Thyroid gland (tissue), 4 donors: ENCODE measurements around the gene ANKLE1. TPM values are rescaled to one million over a fixed set of nuclear protein-coding genes. Genes with fewer than 3 reads are reported as not detected.

Experiments
- DNase-seq, 2 donors: peaks; one replicate each; pipeline ENCODE4 v3.0.0-alpha.2; 2019
- H3K27ac ChIP-seq, 3 donors: fragments of 200-600 bp; sonication (generic); 1 replicate in 2 of 3; 2 replicates in 1 of 3; pipeline ENCODE4 v1.5.1; 2016 to 2019; ENCODE audit warnings: mild to moderate bottlenecking in 1 of 3, moderate library complexity in 1 of 3
- H3K27me3 ChIP-seq: fragments of 200-600 bp; sonication (generic); one replicate; pipeline ENCODE4 v1.5.1; 2019
- H3K36me3 ChIP-seq, 2 donors: fragments of 200-600 bp; sonication (generic); one replicate each; pipeline ENCODE4 v1.5.1; 2016 to 2019
- H3K4me1 ChIP-seq, 2 donors: fragments of 200-600 bp; sonication (generic); one replicate each; pipeline ENCODE4 v1.5.1; 2017 to 2019
- H3K4me3 ChIP-seq, 3 donors: fragments of 200-600 bp; sonication (generic); replicated peaks in 1 of 3; 1 replicate in 2 of 3; 2 replicates in 1 of 3; pipeline ENCODE4 v1.5.1; 2016; ENCODE audit warnings: mild to moderate bottlenecking in 1 of 3
- H3K9me3 ChIP-seq: fragments of 200-600 bp; sonication (generic); one replicate; pipeline ENCODE4 v1.5.1; 2017
- CTCF ChIP-seq, 6 experiments: fragments of 200-600 bp in 3 of 6; fragments of 450-650 bp in 3 of 6; sonication (generic) in 3 of 6; IDR thresholded peaks; one replicate each; pipeline ENCODE4 v1.5.1; 2016 to 2019; ENCODE audit warnings: antibody characterized with exemption in 6 of 6, mild to moderate bottlenecking in 2 of 6, inconsistent platforms in 1 of 6, moderate library complexity in 1 of 6
- POLR2A ChIP-seq, 2 donors: fragments of 450-650 bp; IDR thresholded peaks; one replicate each; pipeline ENCODE4 v1.6.1; 2017; ENCODE audit warnings: antibody characterized with exemption in 2 of 2, mild to moderate bottlenecking in 2 of 2, moderate library complexity in 1 of 2
- WGBS, 2 donors: methylation state at CpG; one replicate each; pipeline ENCODE4 v1.1.5; 2017; 5-methylcytosine and 5-hydroxymethylcytosine counted together
- intact Hi-C: fragments of 100-400 bp; cut with DNase I; formaldehyde crosslinking; loops from one replicate; pipeline ENCODE4 v1.15.1; 2023
- total RNA-seq, 4 donors: library from RNA; depleted of rRNA; stranded (reverse); fragments of >200 nt; gene quantifications; one replicate each; pipeline ENCODE4 v1.2.3, GENCODE V29; 2016

ANKLE1 gene
- total RNA-seq, 4 donors from 2014 or later: 0.11 to 0.40 (median 0.27) TPM

- Histone ChIP-seq H3K4me3 (no peak overlapping the region), H3K27me3 (no peaks in the 10 kb centered on the region), H3K9me3 (no peaks in the 10 kb centered on the region), H3K4me1 (peaks cover 35 to 36% of the 10 kb centered on the region in 2 donors), H3K27ac (peak overlapping the region; percentile 64 to 85 (median 74)), H3K36me3 (peaks cover 0 to 11% of the 10 kb centered on the region in 2 donors)
- intact Hi-C loops: no loop called here
- WGBS, 2 donors: 17 to 83% methylated on average over 7 to 8 of the region's 8 CpGs
- no peak for TF ChIP-seq POLR2A (IDR thresholded peaks at IDR 0.05)
- no peak for TF ChIP-seq CTCF (IDR thresholded peaks at IDR 0.05)
- DNase-seq: peak; percentile 62 to 64
Measured at GRCh38 chr19:17242431-17243208, 39.1 kb upstream of the ANKLE1 start.

GRCh38 chr19:17243211-17243829 is 38.4 kb upstream of the ANKLE1 start:
- no peaks in the 10 kb centered on the region for H3K27me3 ChIP-seq
- peak overlapping the region in 2 of 3 donors; percentile 19 to 84 for H3K4me3 ChIP-seq
- peak; percentile 66 to 68 for DNase-seq
- no peaks in the 10 kb centered on the region for H3K9me3 ChIP-seq
- peak in 1 of 6 experiments; percentile 5 for TF ChIP-seq CTCF (IDR thresholded peaks at IDR 0.05)
- TF ChIP-seq POLR2A (IDR thresholded peaks at IDR 0.05): no peak
- intact Hi-C loops: no loop called here
- peaks cover 0 to 4% of the 10 kb centered on the region in 2 donors for H3K36me3 ChIP-seq
- peak overlapping the region; percentile 74 to 86 (median 85) for H3K27ac ChIP-seq
- WGBS, 2 donors: 16 to 23% methylated on average over 8 of the region's 8 CpGs
- H3K4me1 ChIP-seq: peaks cover 35 to 36% of the 10 kb centered on the region in 2 donors

- H3K9me3 ChIP-seq: no peaks in the 10 kb centered on the region
- TF ChIP-seq CTCF (IDR thresholded peaks at IDR 0.05) (no peak), POLR2A (IDR thresholded peaks at IDR 0.05) (peak in 1 of 2 donors; percentile 28)
- H3K27me3 ChIP-seq: no peaks in the 10 kb centered on the region
- peak overlapping the region; percentile 74 to 86 (median 85) for H3K27ac ChIP-seq
- no peaks in the 10 kb centered on the region for H3K36me3 ChIP-seq
- H3K4me3 ChIP-seq: peak overlapping the region; percentile 19 to 93 (median 84)
- intact Hi-C loops: no loop called here
- peaks cover 35 to 36% of the 10 kb centered on the region in 2 donors for H3K4me1 ChIP-seq
- 6 to 16% methylated on average over 3 to 6 of the region's 52 CpGs for WGBS, 2 donors
- peak; percentile 72 to 77 for DNase-seq
Measured at GRCh38 chr19:17243830-17244617, 37.7 kb upstream of the ANKLE1 start.

- H3K9me3 ChIP-seq: no peaks in the 10 kb centered on the region
- H3K4me1 ChIP-seq: peaks cover 35 to 36% of the 10 kb centered on the region in 2 donors
- 0 to 2% methylated on average over 3 to 26 of the region's 100 CpGs for WGBS, 2 donors
- intact Hi-C loops: no loop called here
- no peaks in the 10 kb centered on the region for H3K27me3 ChIP-seq
- DNase-seq: peak; percentile 65 to 67
- H3K27ac ChIP-seq: peak overlapping the region; percentile 74 to 86 (median 85)
- no peaks in the 10 kb centered on the region for H3K36me3 ChIP-seq
- TF ChIP-seq POLR2A (IDR thresholded peaks at IDR 0.05) (peak in 1 of 2 donors; percentile 6), CTCF (IDR thresholded peaks at IDR 0.05) (no peak)
- peak overlapping the region; percentile 19 to 93 (median 84) for H3K4me3 ChIP-seq
Measured at GRCh38 chr19:17244618-17245534, 36.8 kb upstream of the ANKLE1 start.
